HG02798 (cell line): ENCODE results near the gene EEF1AKMT1.
"Not testable (repeated sequence)": the region's sequence is repeated elsewhere in the genome, so short reads cannot be mapped to it uniquely, and the experiment has no call there.

ENCODE experiments used
- ATAC-seq: cut with Tn5 transposase; IDR thresholded peaks from one replicate; pipeline ENCODE4 v1.9.1; 2021; ENCODE audit warnings: mild to moderate bottlenecking; ENCODE audit not compliant: unreplicated experiment, poor library complexity

The EEF1AKMT1 gene

DNA sequence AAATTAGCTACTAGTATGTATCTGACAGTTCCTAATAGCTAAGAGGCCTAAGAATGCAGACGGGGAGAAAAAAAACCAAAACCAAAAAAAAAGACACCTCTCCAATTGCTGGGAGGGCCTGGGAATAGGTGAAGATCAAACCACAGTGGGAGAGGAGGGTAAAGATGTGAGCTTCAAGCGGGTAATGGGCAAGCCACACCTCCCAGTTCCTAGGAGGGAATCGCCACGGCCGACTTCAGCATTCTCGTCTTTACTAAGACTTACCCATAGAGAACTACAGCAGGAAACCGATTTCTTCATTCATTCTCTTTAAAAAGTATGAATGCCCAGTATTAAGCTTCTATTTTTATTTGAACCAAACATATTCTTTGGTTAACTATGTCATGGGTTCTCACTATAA, 5.6 kb upstream of the EEF1AKMT1 start:
- ATAC-seq = no peak

- no peak for ATAC-seq
Measured at GRCh38 chr13:20778311-20778710, 4.5 kb upstream of the EEF1AKMT1 start.

GRCh38 chr13:20776751-20777150, 3.0 kb upstream of the EEF1AKMT1 start:
- ATAC-seq = no peak

DNA sequence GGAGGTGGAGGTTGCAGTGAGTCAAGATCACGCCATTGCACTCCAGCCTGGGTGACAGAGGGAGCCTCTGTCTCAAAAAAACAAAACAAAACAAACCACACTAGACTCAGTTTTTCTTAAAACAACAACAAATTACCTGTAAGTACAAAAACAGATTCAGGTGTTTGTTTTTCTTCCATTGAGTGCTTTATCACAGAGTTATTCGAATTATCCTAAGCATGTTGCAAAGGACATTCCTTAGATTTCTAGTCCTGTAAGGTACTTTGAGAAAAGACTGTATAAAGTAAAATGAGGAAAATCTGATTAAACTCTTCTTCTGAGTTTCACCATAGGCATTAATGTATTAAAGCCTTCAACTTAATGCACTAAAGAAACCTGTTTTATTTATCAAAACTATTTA, 2.2 kb upstream of the EEF1AKMT1 start:
- ATAC-seq = no peak

DNA sequence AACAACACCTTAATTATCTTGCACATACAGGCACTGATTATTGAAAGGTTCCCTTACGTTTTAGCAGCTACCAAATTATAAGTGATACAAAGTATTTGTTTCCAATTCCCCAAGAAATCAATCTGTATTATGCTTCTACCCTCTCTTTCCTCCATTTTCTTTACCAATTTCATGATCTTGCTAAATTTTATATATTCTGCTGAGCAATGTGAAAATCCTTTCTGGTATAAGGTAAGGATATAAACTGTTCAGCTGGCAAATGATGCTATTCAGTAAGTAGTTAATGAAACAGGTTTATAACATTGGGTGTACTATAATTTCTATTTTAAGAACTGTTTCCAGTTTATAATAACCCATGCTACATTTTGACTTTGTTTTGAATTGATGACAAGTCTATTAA, 985 bp upstream of the EEF1AKMT1 start:
- no peak for ATAC-seq

- ATAC-seq = no peak
Measured at GRCh38 chr13:20772401-20773131, 1.2 kb downstream of the EEF1AKMT1 start.

- no peak for ATAC-seq
Measured at GRCh38 chr13:20769834-20770233, 3.9 kb downstream of the EEF1AKMT1 start.

- no peak for ATAC-seq
Measured at GRCh38 chr13:20769091-20769490, 4.7 kb downstream of the EEF1AKMT1 start.

DNA sequence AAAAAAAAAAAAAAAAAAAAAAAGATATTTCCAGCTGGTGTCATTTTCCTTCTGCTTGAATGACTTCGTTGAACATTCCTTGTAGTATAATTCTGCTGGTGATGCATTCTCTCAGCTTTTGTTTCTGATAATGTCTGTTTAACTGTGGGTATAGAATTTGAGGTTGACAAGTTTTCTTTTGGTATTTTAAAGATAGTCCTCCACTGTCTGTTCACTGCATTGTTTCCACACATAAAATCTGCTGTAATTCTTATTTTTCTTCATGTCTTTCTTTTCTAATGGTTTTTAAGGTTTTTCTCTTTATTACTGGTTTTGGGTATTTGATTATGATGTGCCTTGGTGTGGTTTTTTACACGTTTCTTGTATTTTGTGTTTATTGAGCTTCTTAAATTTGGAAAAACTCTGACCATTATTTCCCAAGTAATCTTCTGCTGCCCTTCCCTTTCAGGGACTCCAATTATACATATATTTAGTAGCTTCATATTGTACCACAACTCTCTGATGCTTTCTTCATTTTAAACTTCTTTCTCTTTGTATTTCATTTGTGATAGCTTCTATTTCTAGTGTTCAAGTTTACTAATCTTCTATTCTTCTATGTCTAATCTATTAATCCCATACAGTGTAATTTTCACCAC, 6.3 kb downstream of the EEF1AKMT1 start:
- no peak for ATAC-seq

GRCh38 chr13:20760872-20761271, 12.9 kb downstream of the EEF1AKMT1 start:
- no peak for ATAC-seq

- ATAC-seq = no peak
Measured at GRCh38 chr13:20754009-20754408, 19.8 kb downstream of the EEF1AKMT1 start.

- ATAC-seq = no peak
Measured at GRCh38 chr13:20749377-20749776, 24.4 kb downstream of the EEF1AKMT1 start.

GRCh38 chr13:20743830-20744404, 29.8 kb downstream of the EEF1AKMT1 start:
- not testable (repeated sequence) for ATAC-seq

- ATAC-seq = no peak
Measured at GRCh38 chr13:20740021-20740420, 33.7 kb downstream of the EEF1AKMT1 start.

DNA sequence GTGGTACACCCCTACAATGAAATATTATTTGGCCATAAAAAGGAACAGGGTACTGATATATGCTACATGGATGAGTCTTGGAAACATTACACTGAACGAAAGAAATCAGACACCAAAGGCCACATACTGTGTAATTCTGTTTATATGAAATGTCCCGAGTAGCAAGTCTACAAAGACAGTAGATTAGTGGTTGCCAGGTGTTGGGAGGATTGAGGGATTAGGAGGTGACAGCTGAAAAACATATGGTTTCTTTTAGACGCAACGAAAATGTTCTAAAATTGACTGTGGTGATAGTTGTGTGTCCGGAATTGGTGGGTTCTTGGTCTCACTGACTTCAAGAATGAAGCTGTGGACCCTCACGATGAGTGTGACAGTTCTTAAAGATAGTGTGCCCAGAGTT, 35.1 kb downstream of the EEF1AKMT1 start:
- no peak for ATAC-seq

DNA sequence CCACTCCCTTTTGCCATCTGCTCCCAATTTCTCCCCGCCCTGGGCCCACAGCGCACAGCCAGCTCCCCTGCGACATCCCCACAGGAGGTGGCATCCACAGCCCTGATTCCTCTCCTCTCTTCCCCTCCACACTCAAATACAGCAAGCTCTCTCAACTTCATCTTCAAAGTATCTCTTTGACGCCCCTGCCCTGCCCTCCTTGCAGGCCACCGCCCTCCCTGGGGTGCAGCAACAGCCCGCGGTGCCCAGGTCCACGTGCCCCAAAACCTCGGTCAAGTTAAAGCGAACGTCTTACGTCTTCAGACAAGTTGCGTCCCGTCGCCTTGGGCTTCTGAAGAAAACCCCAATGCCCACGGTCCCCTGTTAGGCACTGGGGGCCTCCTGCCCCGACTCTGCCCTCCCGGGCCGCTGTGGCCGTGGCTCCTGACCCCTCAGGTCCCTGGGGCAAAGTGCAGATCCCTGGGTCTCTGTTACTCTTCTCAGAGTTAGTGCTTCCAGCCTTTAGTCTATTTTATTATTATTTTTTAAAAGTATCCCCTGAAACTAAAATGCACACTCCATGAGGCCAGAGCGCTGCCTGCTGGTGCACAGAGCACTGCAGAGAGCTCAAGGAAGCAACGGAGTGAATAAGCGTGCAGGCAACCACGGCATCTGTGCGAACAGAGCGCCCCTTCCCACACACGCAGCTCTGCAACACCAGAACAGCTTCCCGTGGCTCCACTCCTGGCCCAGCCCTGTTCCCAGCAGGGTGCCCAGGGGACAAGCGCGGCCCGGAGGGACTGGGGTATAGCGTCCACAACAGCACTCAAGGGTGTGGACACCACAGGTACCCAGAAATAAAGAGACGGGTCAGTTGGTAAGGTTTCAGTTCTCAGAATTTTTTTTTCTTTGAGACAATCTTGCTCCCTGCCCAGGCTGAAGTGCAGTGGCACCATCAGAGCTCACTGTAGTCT, 43.9 kb downstream of the EEF1AKMT1 start:
- ATAC-seq = no peak

DNA sequence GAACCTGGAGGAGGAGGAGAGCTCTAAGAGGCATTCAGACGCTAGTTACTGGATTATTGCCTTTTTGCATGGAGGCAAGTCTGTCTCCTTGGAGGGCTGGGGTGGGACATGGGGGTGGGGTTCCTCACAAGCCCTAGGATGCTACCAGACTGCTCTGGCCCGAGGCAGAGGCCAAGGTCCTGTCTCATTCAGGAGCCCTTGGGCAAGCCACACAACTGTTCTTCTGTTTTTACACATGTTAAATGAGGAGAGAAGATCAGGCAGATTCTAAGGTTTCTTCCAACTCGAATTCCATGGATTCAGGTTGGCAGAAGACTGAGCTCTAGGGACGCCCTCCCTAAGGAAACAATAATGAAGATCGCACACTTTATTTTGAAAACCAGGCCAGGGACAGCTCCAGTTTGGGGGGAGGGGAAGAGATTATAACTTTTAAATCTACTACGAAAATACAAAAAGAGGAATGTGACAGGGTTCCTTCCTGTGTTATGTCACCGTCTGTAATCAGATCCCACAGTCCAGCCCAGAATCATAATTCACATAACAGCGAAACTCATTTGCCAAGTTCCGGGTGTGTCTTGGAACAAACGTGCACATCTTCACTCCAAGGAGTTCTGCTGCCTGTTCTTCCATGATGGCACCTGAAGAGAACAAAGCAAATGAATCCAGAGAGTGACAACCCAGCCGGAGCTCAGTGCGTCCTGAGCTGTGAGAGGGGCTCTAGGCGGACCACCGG, 45.0 kb downstream of the EEF1AKMT1 start:
- no peak for ATAC-seq

DNA sequence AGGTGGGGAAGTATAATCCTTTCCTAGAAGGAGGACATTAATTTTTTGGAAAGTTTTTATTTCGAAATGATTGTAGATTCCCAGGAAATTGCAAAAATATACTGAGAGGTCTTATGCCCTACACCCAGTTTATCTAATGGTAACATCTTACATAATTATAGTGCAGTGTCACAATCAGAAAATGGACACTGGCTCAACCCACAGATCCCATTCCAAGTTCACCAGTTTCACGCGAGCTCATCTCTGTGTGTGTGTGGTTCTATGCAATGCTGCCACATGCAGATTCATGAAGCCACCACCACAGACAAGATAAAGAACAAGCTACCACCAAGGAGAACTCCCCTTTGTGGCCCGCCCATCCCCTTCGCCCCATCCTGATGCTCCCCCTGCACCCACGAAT, 45.9 kb downstream of the EEF1AKMT1 start:
- ATAC-seq = no peak

GRCh38 chr13:20721454-20722357, 52.1 kb downstream of the EEF1AKMT1 start:
- no peak for ATAC-seq
